ENCODE results near the gene TBX2. TPM values are rescaled to one million over a fixed set of nuclear protein-coding genes. Genes with fewer than 3 reads are reported as not detected.

The TBX2 gene
- total RNA-seq, 1 experiment from 2014 or later: not detected

GRCh38 chr17:61366076-61366714, 33.4 kb upstream of the TBX2 start:
- H2AFZ ChIP-seq (ENCODE audit: low read length): no peak overlapping the region
- no peak overlapping the region for H2BK5ac ChIP-seq (ENCODE audit: insufficient read length, low read length)
- no peaks in the 10 kb centered on the region for H4K20me1 ChIP-seq (ENCODE audit: control insufficient read depth, insufficient read depth, insufficient read length)
- H3K9me3 Mint-ChIP-seq: peaks cover 0 to 2% of the 10 kb centered on the region in 2 experiments; a peak in 1 of 5 replicates
- no peak overlapping the region for H4K8ac ChIP-seq (replicated peaks; ENCODE audit: insufficient read length, low read depth, low read length)
- no peaks in the 10 kb centered on the region; a peak in 1 of 7 replicates for H3K36me3 Mint-ChIP-seq (ENCODE audit: insufficient read depth in 1 of 3, low read depth in 3 of 3)
- H3K4ac ChIP-seq (ENCODE audit: low read depth, low read length): no peak overlapping the region
- H4K5ac ChIP-seq (ENCODE audit: insufficient read length, low read depth, low read length): no peak overlapping the region
- H4K91ac ChIP-seq (ENCODE audit: insufficient read length, low read depth, low read length): no peak overlapping the region
- no peaks in the 10 kb centered on the region for H3K27me3 ChIP-seq (ENCODE audit: insufficient read depth, low read length)
- H3K4me1 Mint-ChIP-seq: peaks cover 14 to 17% of the 10 kb centered on the region in 2 experiments
- no peak overlapping the region for H3T11ph ChIP-seq (ENCODE audit: low read length)
- H3K27ac ChIP-seq (ENCODE audit: insufficient read length, low read depth, low read length): no peak overlapping the region
- H2AK5ac ChIP-seq (ENCODE audit: insufficient read length, low read length): no peak overlapping the region
- H3K23me2 ChIP-seq (ENCODE audit: insufficient read length, low read depth, low read length, poor library complexity, severe bottlenecking): no peaks in the 10 kb centered on the region
- WGBS (ENCODE audit: extremely low coverage, insufficient read length, low lambda C conversion rate): no CpG with 5 or more reads among the region's 8 CpGs
- H3K79me2 ChIP-seq (ENCODE audit: insufficient read depth, low read length): no peaks in the 10 kb centered on the region
- H2BK12ac ChIP-seq (ENCODE audit: insufficient read length, low read depth, low read length): no peak overlapping the region
- H3K27me3 Mint-ChIP-seq (ENCODE audit: low read depth): no peaks in the 10 kb centered on the region; the same call in 1 of the 2 replicates
- no peak overlapping the region for H2BK15ac ChIP-seq (ENCODE audit: low read depth, low read length)
- no peaks in the 10 kb centered on the region for H3K79me1 ChIP-seq (ENCODE audit: insufficient read depth, low read depth, low read length, poor library complexity, severe bottlenecking)
- no peak overlapping the region for H3K23ac ChIP-seq (ENCODE audit: insufficient read length, low read depth, low read length)
- H3K18ac ChIP-seq (ENCODE audit: insufficient read length, low read depth, low read length): no peak overlapping the region
- no peak overlapping the region; a peak in 1 of 7 replicates for H3K27ac Mint-ChIP-seq
- TF ChIP-seq, protein P1, sequence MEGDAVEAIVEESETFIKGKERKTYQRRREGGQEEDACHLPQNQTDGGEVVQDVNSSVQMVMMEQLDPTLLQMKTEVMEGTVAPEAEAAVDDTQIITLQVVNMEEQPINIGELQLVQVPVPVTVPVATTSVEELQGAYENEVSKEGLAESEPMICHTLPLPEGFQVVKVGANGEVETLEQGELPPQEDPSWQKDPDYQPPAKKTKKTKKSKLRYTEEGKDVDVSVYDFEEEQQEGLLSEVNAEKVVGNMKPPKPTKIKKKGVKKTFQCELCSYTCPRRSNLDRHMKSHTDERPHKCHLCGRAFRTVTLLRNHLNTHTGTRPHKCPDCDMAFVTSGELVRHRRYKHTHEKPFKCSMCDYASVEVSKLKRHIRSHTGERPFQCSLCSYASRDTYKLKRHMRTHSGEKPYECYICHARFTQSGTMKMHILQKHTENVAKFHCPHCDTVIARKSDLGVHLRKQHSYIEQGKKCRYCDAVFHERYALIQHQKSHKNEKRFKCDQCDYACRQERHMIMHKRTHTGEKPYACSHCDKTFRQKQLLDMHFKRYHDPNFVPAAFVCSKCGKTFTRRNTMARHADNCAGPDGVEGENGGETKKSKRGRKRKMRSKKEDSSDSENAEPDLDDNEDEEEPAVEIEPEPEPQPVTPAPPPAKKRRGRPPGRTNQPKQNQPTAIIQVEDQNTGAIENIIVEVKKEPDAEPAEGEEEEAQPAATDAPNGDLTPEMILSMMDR (conservative IDR thresholded peaks at IDR 0.05): no peak
- no peak overlapping the region for H3K9ac ChIP-seq (ENCODE audit: extremely low read depth, insufficient read length, low read length)
- H3K4me2 ChIP-seq (ENCODE audit: insufficient read depth, insufficient read length, low read length): no peak overlapping the region
- H3K4me3 Mint-ChIP-seq: no peak overlapping the region
- no peak overlapping the region for H3K56ac ChIP-seq (ENCODE audit: insufficient read length, low read depth, low read length)
- H3K4me1 ChIP-seq (ENCODE audit: insufficient read depth, low read length): no peaks in the 10 kb centered on the region
- H3K14ac ChIP-seq (ENCODE audit: insufficient read depth, low read length): no peak overlapping the region
- DNase-seq: no peak
- no peaks in the 10 kb centered on the region for H3K9me3 ChIP-seq (ENCODE audit: control insufficient read depth, low read depth, low read length)
- H2BK120ac ChIP-seq (ENCODE audit: low read depth, low read length, poor library complexity, severe bottlenecking): no peak overlapping the region
- H2BK20ac ChIP-seq (ENCODE audit: low read depth, low read length, poor library complexity, severe bottlenecking): no peak overlapping the region

Data from H9 (cell line).